Effector memory CD8-positive, alpha-beta T cell (primary cell): Measurements from ENCODE around the gene CATSPER4.

Source experiments
- ATAC-seq: fragments of 150-1000 bp; cut with Tn5 transposase; replicated peaks from 2 replicates; pipeline ENCODE4 v1.10.0; 2021; ENCODE audit warnings: mild to moderate bottlenecking, moderate library complexity
- DNase-seq, 3 experiments: peaks; one replicate each; pipeline ENCODE4 v3.0.0; 2021
- H3K27ac Mint-ChIP-seq, 2 donors: one replicate each; pipeline ENCODE4 v1.8.0; 2022; ENCODE audit warnings: mild to moderate bottlenecking in 2 of 2, mixed read lengths in 2 of 2, moderate library complexity in 2 of 2
- H3K27me3 Mint-ChIP-seq, 2 donors: one replicate each; pipeline ENCODE4 v1.8.0; 2022; ENCODE audit warnings: mixed read lengths in 2 of 2
- H3K36me3 Mint-ChIP-seq: one replicate; pipeline ENCODE4 v1.8.0; 2022; ENCODE audit warnings: mild to moderate bottlenecking, moderate library complexity, mixed read lengths; ENCODE audit not compliant: insufficient read depth
- H3K4me1 Mint-ChIP-seq, 2 donors: one replicate each; pipeline ENCODE4 v1.8.0; 2022; ENCODE audit warnings: low read depth in 2 of 2, mixed read lengths in 2 of 2
- H3K4me3 Mint-ChIP-seq, 2 donors: one replicate each; pipeline ENCODE4 v1.8.0; 2022; ENCODE audit warnings: mild to moderate bottlenecking in 2 of 2, mixed read lengths in 2 of 2, moderate library complexity in 2 of 2
- H3K9me3 Mint-ChIP-seq, 2 donors: one replicate each; pipeline ENCODE4 v1.8.0; 2022; ENCODE audit warnings: mixed read lengths in 2 of 2
- total RNA-seq, 9 experiments: gene quantifications; one replicate each; lab custom pipeline; 2026; lab: John Stamatoyannopoulos, UW

The CATSPER4 gene
- total RNA-seq = 0 to 0.38 (median 0) reads per million in 9 experiments

GRCh38 chr1:26190373-26190987, at the start of gene CATSPER4:
CATSPER4 (plus strand) TSS chr1:26190602; CDS start chr1:26190628, 26 bp downstream.
- Mint-ChIP-seq H3K4me3 (no peak within 1 kb of the TSS), H3K27me3 (peaks cover 0 to 7% of the 10 kb centered on the region in 2 donors), H3K9me3 (no peaks in the 10 kb centered on the region), H3K4me1 (peaks cover 4 to 7% of the 10 kb centered on the region in 2 donors), H3K27ac (peak within 1 kb of the TSS in 1 of 2 donors; percentile 9), H3K36me3 (no peaks in the 10 kb centered on the region)
- DNase-seq = no peak
- ATAC-seq = peak; percentile 24

- H3K4me3 Mint-ChIP-seq = no peak overlapping the region
- H3K9me3 Mint-ChIP-seq = no peaks in the 10 kb centered on the region
- no peak for ATAC-seq
- no peak overlapping the region for H3K27ac Mint-ChIP-seq
- no peaks in the 10 kb centered on the region for H3K36me3 Mint-ChIP-seq
- peaks cover 8 to 27% of the 10 kb centered on the region in 2 donors for H3K27me3 Mint-ChIP-seq
- no peak for DNase-seq
- peaks cover 5% of the 10 kb centered on the region in 2 donors for H3K4me1 Mint-ChIP-seq
These were observed 48.2 kb upstream of the CATSPER4 start for GRCh38 chr1:26142159-26142558.

- no peaks in the 10 kb centered on the region for H3K9me3 Mint-ChIP-seq
- no peak overlapping the region for H3K27ac Mint-ChIP-seq
- ATAC-seq = peak; percentile 89
- H3K4me1 Mint-ChIP-seq = peaks cover 2 to 5% of the 10 kb centered on the region in 2 donors
- H3K27me3 Mint-ChIP-seq = peaks cover 10 to 44% of the 10 kb centered on the region in 2 donors
- H3K36me3 Mint-ChIP-seq = no peaks in the 10 kb centered on the region
- DNase-seq = peak; percentile 64 to 73 (median 67)
- H3K4me3 Mint-ChIP-seq = no peak overlapping the region
These were observed 45.1 kb upstream of the CATSPER4 start for GRCh38 chr1:26145041-26145959.

- peaks cover 2 to 5% of the 10 kb centered on the region in 2 donors for H3K4me1 Mint-ChIP-seq
- no peak overlapping the region for H3K27ac Mint-ChIP-seq
- no peak overlapping the region for H3K4me3 Mint-ChIP-seq
- H3K9me3 Mint-ChIP-seq = no peaks in the 10 kb centered on the region
- H3K27me3 Mint-ChIP-seq = peaks cover 10 to 45% of the 10 kb centered on the region in 2 donors
- ATAC-seq = no peak
- H3K36me3 Mint-ChIP-seq = no peaks in the 10 kb centered on the region
- DNase-seq = no peak
These were observed 44.5 kb upstream of the CATSPER4 start for GRCh38 chr1:26145960-26146294.

GRCh38 chr1:26148887-26149286, 41.5 kb upstream of the CATSPER4 start:
- H3K36me3 Mint-ChIP-seq = no peaks in the 10 kb centered on the region
- H3K4me1 Mint-ChIP-seq = peaks cover 2 to 5% of the 10 kb centered on the region in 2 donors
- H3K4me3 Mint-ChIP-seq = no peak overlapping the region
- peaks cover 19 to 59% of the 10 kb centered on the region in 2 donors for H3K27me3 Mint-ChIP-seq
- DNase-seq (no peak), ATAC-seq (no peak)
- no peak overlapping the region for H3K27ac Mint-ChIP-seq
- H3K9me3 Mint-ChIP-seq = no peaks in the 10 kb centered on the region

GRCh38 chr1:26153966-26154532, 36.4 kb upstream of the CATSPER4 start:
- Mint-ChIP-seq H3K27me3 (peaks cover 47 to 81% of the 10 kb centered on the region in 2 donors), H3K27ac (no peak overlapping the region), H3K4me1 (peaks cover 0 to 3% of the 10 kb centered on the region in 2 donors), H3K9me3 (no peaks in the 10 kb centered on the region), H3K36me3 (peaks cover 6% of the 10 kb centered on the region), H3K4me3 (no peak overlapping the region)
- ATAC-seq (no peak), DNase-seq (no peak)

GRCh38 chr1:26154750-26155149, 35.7 kb upstream of the CATSPER4 start:
- no peak for ATAC-seq
- Mint-ChIP-seq H3K27me3 (peaks cover 54 to 81% of the 10 kb centered on the region in 2 donors), H3K4me3 (no peak overlapping the region), H3K27ac (no peak overlapping the region), H3K36me3 (peaks cover 8% of the 10 kb centered on the region), H3K4me1 (peaks cover 0 to 3% of the 10 kb centered on the region in 2 donors), H3K9me3 (no peaks in the 10 kb centered on the region)
- DNase-seq = no peak

GRCh38 chr1:26155370-26156284, 34.8 kb upstream of the CATSPER4 start:
- Mint-ChIP-seq H3K27ac (no peak overlapping the region), H3K4me1 (peaks cover 0 to 3% of the 10 kb centered on the region in 2 donors), H3K4me3 (no peak overlapping the region), H3K27me3 (peaks cover 56 to 79% of the 10 kb centered on the region in 2 donors), H3K9me3 (no peaks in the 10 kb centered on the region), H3K36me3 (peaks cover 8% of the 10 kb centered on the region)
- DNase-seq (no peak), ATAC-seq (no peak)

- H3K9me3 Mint-ChIP-seq = no peaks in the 10 kb centered on the region
- H3K4me3 Mint-ChIP-seq = no peak overlapping the region
- DNase-seq (no peak), ATAC-seq (no peak)
- H3K27me3 Mint-ChIP-seq = peaks cover 53 to 81% of the 10 kb centered on the region in 2 donors
- H3K4me1 Mint-ChIP-seq = peaks cover 0 to 3% of the 10 kb centered on the region in 2 donors
- peaks cover 8% of the 10 kb centered on the region for H3K36me3 Mint-ChIP-seq
- no peak overlapping the region for H3K27ac Mint-ChIP-seq
These were observed 33.9 kb upstream of the CATSPER4 start for GRCh38 chr1:26156285-26157038.

GRCh38 chr1:26158271-26158907, 32.0 kb upstream of the CATSPER4 start:
- DNase-seq = no peak
- Mint-ChIP-seq H3K27ac (no peak overlapping the region), H3K36me3 (peaks cover 8% of the 10 kb centered on the region), H3K9me3 (no peaks in the 10 kb centered on the region), H3K4me1 (peaks cover 0 to 4% of the 10 kb centered on the region in 2 donors), H3K27me3 (peaks cover 58 to 92% of the 10 kb centered on the region in 2 donors), H3K4me3 (no peak overlapping the region)
- ATAC-seq = no peak

- H3K27ac Mint-ChIP-seq = no peak within 1 kb of the TSS
- H3K4me1 Mint-ChIP-seq = peaks cover 0 to 4% of the 10 kb centered on the region in 2 donors
- ATAC-seq (no peak), DNase-seq (no peak)
- peaks cover 53 to 88% of the 10 kb centered on the region in 2 donors for H3K27me3 Mint-ChIP-seq
- H3K9me3 Mint-ChIP-seq = no peaks in the 10 kb centered on the region
- no peak within 1 kb of the TSS for H3K4me3 Mint-ChIP-seq
- peaks cover 8% of the 10 kb centered on the region for H3K36me3 Mint-ChIP-seq
These were observed 31.3 kb upstream of the CATSPER4 start, which contains the start of gene FAM110D for GRCh38 chr1:26158908-26159742. FAM110D (plus strand) TSS chr1:26159079; CDS start chr1:26161292, 2,213 bp downstream.
